PC-9 (cell line): Measurements from ENCODE around the gene UBXN11. TPM values are rescaled to one million over a fixed set of nuclear protein-coding genes. Genes with fewer than 3 reads are reported as not detected.

Experiments used
- BruUV-seq: library from RNA; stranded (reverse); fragments of 400-500 nt; replicated peaks from 2 replicates; lab custom pipeline; 2021; lab: Mats Ljungman, UMichigan
- CTCF ChIA-PET: fragments of 300-600 bp; sonication (Branson Sonifier 250); formaldehyde crosslinking; loops from one replicate; lab custom pipeline; 2022; ENCODE audit warnings: antibody characterized with exemption; lab: Charles Lee
- POLR2A ChIA-PET: fragments of 300-600 bp; sonication (Branson Sonifier 250); formaldehyde crosslinking; loops from one replicate; lab custom pipeline; 2022; ENCODE audit warnings: antibody characterized with exemption; ENCODE audit not compliant: unreplicated experiment; lab: Charles Lee
- DNase-seq, 2 experiments: peaks; one replicate each; pipeline versions ENCODE4 v3.0.0 to v3.0.0-alpha.2; 2015 to 2022; ENCODE audit warnings: mixed read lengths in 1 of 2
- H2AFZ ChIP-seq: fragments of 200-600 bp; sonication (generic); 2 replicates; pipeline ENCODE4 v1.8.1; 2017; ENCODE audit warnings: antibody characterized with exemption
- H3F3A ChIP-seq: fragments of 200-600 bp; sonication (generic); 2 replicates; pipeline ENCODE4 v1.8.1; 2017; ENCODE audit warnings: antibody characterized with exemption, mild to moderate bottlenecking, low read depth; ENCODE audit not compliant: insufficient read depth
- H3K27ac ChIP-seq: fragments of 200-600 bp; sonication (generic); 2 replicates; pipeline ENCODE4 v1.6.1; 2016; ENCODE audit warnings: mixed run types
- H3K27me3 ChIP-seq: fragments of 200-600 bp; sonication (generic); 2 replicates; pipeline ENCODE4 v1.6.1; 2016; ENCODE audit warnings: low read depth, mixed run types; ENCODE audit not compliant: insufficient read depth
- H3K36me3 ChIP-seq: fragments of 200-600 bp; sonication (generic); 2 replicates; pipeline ENCODE4 v1.6.1; 2016; ENCODE audit warnings: low read depth, mixed run types
- H3K4me1 ChIP-seq: fragments of 200-600 bp; sonication (generic); replicated peaks from 2 replicates; pipeline ENCODE4 v1.6.1; 2016; ENCODE audit warnings: mixed run types; ENCODE audit not compliant: insufficient read depth
- H3K4me2 ChIP-seq: fragments of 200-600 bp; sonication (generic); 2 replicates; pipeline ENCODE4 v1.6.1; 2017; ENCODE audit warnings: mixed run types
- H3K4me3 ChIP-seq: fragments of 200-600 bp; sonication (generic); 2 replicates; pipeline ENCODE4 v1.6.1; 2016; ENCODE audit warnings: mixed run types
- H3K79me2 ChIP-seq: fragments of 200-600 bp; sonication (generic); 2 replicates; pipeline ENCODE4 v1.6.1; 2017; ENCODE audit warnings: low read depth, mixed run types
- H3K9me2 ChIP-seq: fragments of 200-600 bp; sonication (generic); 2 replicates; pipeline ENCODE4 v1.8.1; 2017; ENCODE audit warnings: mild to moderate bottlenecking; ENCODE audit not compliant: insufficient read depth
- H3K9me3 ChIP-seq: fragments of 200-600 bp; sonication (generic); 2 replicates; pipeline ENCODE4 v1.8.1; 2016; ENCODE audit warnings: low read depth; ENCODE audit not compliant: insufficient read depth
- H4K20me1 ChIP-seq: fragments of 200-600 bp; sonication (generic); 2 replicates; pipeline ENCODE4 v1.8.1; 2017; ENCODE audit not compliant: insufficient read depth
- CTCF ChIP-seq: fragments of 200-600 bp; sonication (generic); conservative IDR thresholded peaks from 2 replicates; pipeline ENCODE4 v1.6.1; 2017; ENCODE audit warnings: mixed run types, antibody characterized with exemption, mild to moderate bottlenecking, moderate library complexity
- EZH2 ChIP-seq: fragments of 200-600 bp; sonication (generic); IDR thresholded peaks from 2 replicates; pipeline ENCODE4 v1.8.0; 2017; ENCODE audit warnings: antibody characterized with exemption, low read depth
- intact Hi-C: fragments of 100-400 bp; cut with micrococcal nuclease; formaldehyde crosslinking; loops from one replicate; pipeline ENCODE4 v1.10.0; 2022; ENCODE audit not compliant: unreplicated experiment
- total RNA-seq: library from RNA; stranded (reverse); gene quantifications from 2 replicates; pipeline ENCODE4 v1.2.3, GENCODE V29; 2021

UBXN11 gene
- total RNA-seq, 1 experiment from 2014 or later = 57.2 TPM

DNA sequence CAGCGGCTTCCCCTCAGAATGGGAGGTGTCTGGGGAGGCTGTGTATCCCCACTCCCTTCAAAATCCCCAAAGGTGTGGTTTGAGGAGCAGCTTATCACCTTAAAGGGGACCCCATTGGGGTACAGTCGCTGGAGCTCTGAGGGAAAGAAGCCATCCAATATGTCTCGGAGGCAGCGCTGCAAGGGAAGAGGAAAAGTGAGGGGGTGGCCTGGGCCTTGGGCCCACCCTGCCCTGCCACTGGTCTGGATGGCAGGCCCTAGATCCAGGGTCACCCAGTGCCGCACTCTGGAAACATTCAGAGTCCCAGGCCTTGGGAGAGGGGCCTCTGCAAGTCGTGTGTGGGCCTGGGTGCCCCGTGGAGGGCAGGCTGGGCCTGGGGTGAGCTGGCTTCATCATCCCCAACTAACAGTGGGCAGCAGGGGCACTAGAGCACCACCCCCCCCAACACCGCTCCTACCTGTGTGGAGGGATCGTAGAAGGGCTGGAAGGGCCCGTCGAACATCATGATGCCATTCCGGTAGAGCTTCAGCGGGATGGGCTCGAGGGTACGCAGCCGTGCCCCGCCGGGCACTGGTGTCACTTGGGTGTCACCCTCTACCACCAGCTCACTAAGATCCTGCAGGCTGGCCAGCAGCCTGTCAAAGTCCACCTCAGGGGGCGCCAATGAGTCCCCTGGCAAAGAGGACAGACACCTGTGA lies 20.9 kb downstream of the UBXN11 start:
- Histone ChIP-seq H3K79me2 (peaks cover 7% of the 10 kb centered on the region; the same call in 1 of the 2 replicates), H3K36me3 (no peaks in the 10 kb centered on the region), H3K27ac (no peak overlapping the region), H3K9me3 (no peaks in the 10 kb centered on the region), H3F3A (peaks cover 4% of the 10 kb centered on the region; the same call in 1 of the 2 replicates), H3K27me3 (no peaks in the 10 kb centered on the region), H3K4me3 (no peak overlapping the region), H3K9me2 (no peaks in the 10 kb centered on the region), H3K4me1 (peaks cover 14% of the 10 kb centered on the region), H4K20me1 (0 out of 2 replicates have a peak, but pooled peaks cover 3% of the 10 kb centered on the region), H3K4me2 (no peak overlapping the region), H2AFZ (no peak overlapping the region)
- POLR2A ChIA-PET = no interaction called here
- intact Hi-C loops = no loop called here
- peak in 1 of 2 experiments; percentile 34 for DNase-seq
- no TSS peak for BruUV-seq
- no peak for TF ChIP-seq EZH2
- TF ChIP-seq CTCF = peak; percentile 39
- CTCF ChIA-PET = interaction anchor here (0.5 to 1.8 kb wide), 5 partner anchors 15 to 177 kb away, joined by 5 to 9 read pairs (median 7); no protein-coding TSS in a partner anchor

DNA sequence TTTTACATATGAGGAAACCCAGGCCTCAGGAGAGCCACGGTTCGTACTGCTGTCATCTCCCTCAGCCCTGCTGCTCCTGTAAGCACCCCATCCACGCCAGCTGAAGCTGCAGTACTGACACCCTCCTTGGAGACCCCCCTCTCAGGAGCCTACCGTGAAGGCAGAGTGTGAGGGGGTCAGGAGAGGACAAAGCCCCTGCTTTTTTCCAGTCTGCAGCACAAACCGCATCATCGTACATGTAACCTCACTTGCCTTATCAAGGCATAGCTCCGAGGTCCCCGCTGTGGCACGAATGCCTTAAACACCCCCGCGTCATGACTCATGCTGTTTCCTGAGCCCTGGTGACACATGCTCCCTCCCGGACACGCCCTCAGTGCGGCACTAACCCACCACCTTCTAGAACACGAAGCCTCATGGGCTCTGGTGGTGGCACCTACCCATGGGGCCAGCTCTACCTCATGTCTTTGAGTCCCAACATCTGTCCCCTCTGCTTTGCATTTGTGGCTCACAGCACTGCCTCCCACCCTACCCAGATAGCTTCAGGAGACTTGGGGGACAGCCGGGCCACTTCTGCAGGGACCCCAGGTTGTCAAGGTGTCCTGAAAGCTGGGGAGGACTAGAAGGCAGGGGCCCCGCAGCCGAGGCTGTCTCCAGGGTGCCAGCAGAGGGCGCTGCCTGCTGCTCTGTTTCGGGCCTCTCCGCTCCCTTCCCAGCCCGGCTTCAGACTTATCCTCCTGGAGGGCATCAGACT lies 21.7 kb downstream of the UBXN11 start:
- Histone ChIP-seq H4K20me1 (0 out of 2 replicates have a peak, but pooled peaks cover 3% of the 10 kb centered on the region), H3K36me3 (no peaks in the 10 kb centered on the region), H3K4me3 (no peak overlapping the region), H3K4me2 (0 out of 2 replicates have a peak overlapping the region, but pooled peaks have one; percentile 40), H3K27ac (no peak overlapping the region), H3K9me2 (no peaks in the 10 kb centered on the region), H2AFZ (no peak overlapping the region), H3K27me3 (no peaks in the 10 kb centered on the region), H3K4me1 (peaks cover 15% of the 10 kb centered on the region), H3F3A (peaks cover 4% of the 10 kb centered on the region; the same call in 1 of the 2 replicates), H3K79me2 (peaks cover 9% of the 10 kb centered on the region; the same call in 1 of the 2 replicates), H3K9me3 (no peaks in the 10 kb centered on the region)
- ChIA-PET POLR2A (interaction anchor here (0.6 to 0.9 kb wide), 2 partner anchors 201 to 580 kb away, joined by 5 to 7 read pairs; no protein-coding TSS in a partner anchor), CTCF (interaction anchor here (0.5 to 1.8 kb wide), 7 partner anchors 9 to 132 kb away, joined by 3 to 7 read pairs (median 5); no protein-coding TSS in a partner anchor)
- intact Hi-C loops = no loop called here
- TSS peak; percentile 4 for BruUV-seq
- no peak for TF ChIP-seq EZH2
- peak; percentile 65 for TF ChIP-seq CTCF
- DNase-seq = peak; percentile 83 to 84
